ENCODE measurements around the gene DBF4B.

- TF ChIP-seq EZH2 (IDR thresholded peaks at IDR 0.05) (no peak), POLR2AphosphoS5 (IDR thresholded peaks at IDR 0.05; ENCODE audit: borderline replicate concordance, low read depth, low read length) (no peak)
Measured at GRCh38 chr17:44782326-44782850, 73.9 kb downstream of the DBF4B start.
